Measurements from ENCODE around the gene ZNG1A. TPM values are rescaled to one million over a fixed set of nuclear protein-coding genes. Genes with fewer than 3 reads are reported as not detected.
"Not testable (repeated sequence)": the region's sequence is repeated elsewhere in the genome, so short reads cannot be mapped to it uniquely, and the experiment has no call there.

Gene ZNG1A
- total RNA-seq, 1 donor from 2014 or later, result 33.2 TPM

- not testable (repeated sequence) for DNase-seq
These were observed 83.9 kb downstream of the ZNG1A start for GRCh38 chr9:94992-95391.

- not testable (repeated sequence) for DNase-seq
These were observed 84.5 kb downstream of the ZNG1A start for GRCh38 chr9:94323-94722.

- not testable (repeated sequence) for DNase-seq
These were observed 84.9 kb downstream of the ZNG1A start for GRCh38 chr9:93909-94308.

GRCh38 chr9:90851-91250, 88.0 kb downstream of the ZNG1A start:
- not testable (repeated sequence) for DNase-seq

- DNase-seq, result not testable (repeated sequence)
These were observed 90.3 kb downstream of the ZNG1A start for GRCh38 chr9:88396-89037.

- not testable (repeated sequence) for DNase-seq
These were observed 91.0 kb downstream of the ZNG1A start for GRCh38 chr9:87860-88259.

GRCh38 chr9:87105-87504, 91.8 kb downstream of the ZNG1A start:
- DNase-seq, result not testable (repeated sequence)

GRCh38 chr9:86697-87096, 92.2 kb downstream of the ZNG1A start:
- not testable (repeated sequence) for DNase-seq

GRCh38 chr9:82932-83689, 95.7 kb downstream of the ZNG1A start:
- not testable (repeated sequence) for DNase-seq

GRCh38 chr9:78333-78732, 100.5 kb downstream of the ZNG1A start:
- DNase-seq, result not testable (repeated sequence)

GRCh38 chr9:76389-76788, 102.5 kb downstream of the ZNG1A start:
- DNase-seq, result not testable (repeated sequence)

GRCh38 chr9:73900-74525, 104.8 kb downstream of the ZNG1A start:
- not testable (repeated sequence) for DNase-seq

GRCh38 chr9:73076-73899, 105.6 kb downstream of the ZNG1A start:
- DNase-seq, result not testable (repeated sequence)

Other genes with a start within 250 kb of the ZNG1A start
- 7.0 TPM for gene WASHC1, start 149.6 kb downstream of the ZNG1A start, total RNA-seq
- 0.47 TPM for gene FOXD4, start 60.6 kb downstream of the ZNG1A start, total RNA-seq
- 3.6 TPM for gene DOCK8, start 35.8 kb upstream of the ZNG1A start, total RNA-seq

Data from occipital lobe (tissue), 2 donors.